B cell (primary cell): ENCODE data around the gene RNF152. TPM values are rescaled to one million over a fixed set of nuclear protein-coding genes. Genes with fewer than 3 reads are reported as not detected.

ENCODE experiments used
- ATAC-seq: fragments of 200-7000 bp; cut with Tn5 transposase; one replicate; pipeline ENCODE4 v1.10.0; 2021; ENCODE audit warnings: low read depth, mild to moderate bottlenecking, moderate number of reproducible peaks, moderate library complexity
- CTCF ChIA-PET: fragments of 350-600 bp; sonication (Branson Sonifier 250); formaldehyde crosslinking; loops from one replicate; lab custom pipeline; 2021; ENCODE audit warnings: antibody characterized with exemption, inconsistent platforms; lab: Charles Lee
- POLR2A ChIA-PET: fragments of 350-600 bp; sonication (Branson Sonifier 250); formaldehyde crosslinking; loops from one replicate; lab custom pipeline; 2021; ENCODE audit warnings: antibody characterized with exemption; lab: Charles Lee
- DNase-seq: peaks from one replicate; pipeline ENCODE4 v3.0.0; 2013
- H2AFZ ChIP-seq: 2 replicates; pipeline ENCODE4 v1.6.1; 2012; ENCODE audit warnings: mild to moderate bottlenecking, low read depth, low read length; ENCODE audit not compliant: insufficient read depth, poor library complexity, severe bottlenecking
- H3K27ac ChIP-seq, 2 donors: 1 replicate in 1 of 2; 2 replicates in 1 of 2; pipeline ENCODE4 v1.5.1; 2012 to 2013; ENCODE audit warnings: low read length in 2 of 2, mild to moderate bottlenecking in 2 of 2, moderate library complexity in 1 of 2
- H3K27me3 ChIP-seq, 4 experiments: fragments of 200-600 bp in 1 of 4; sonication (generic) in 1 of 4; replicated peaks in 1 of 4; 1 replicate in 2 of 4; 2 replicates in 2 of 4; pipeline versions ENCODE4 v1.6.1 to v1.7.0; 2013 to 2016; ENCODE audit warnings: low read length in 3 of 4, mild to moderate bottlenecking in 2 of 4, mixed read lengths in 1 of 4, moderate library complexity in 1 of 4; ENCODE audit not compliant: insufficient read depth in 4 of 4, control insufficient read depth in 3 of 4; ENCODE audit errors: control extremely low read depth in 1 of 4
- H3K36me3 ChIP-seq, 2 experiments: replicated peaks in 1 of 2; 1 replicate in 1 of 2; 2 replicates in 1 of 2; pipeline versions ENCODE4 v1.6.1 to v1.7.1; 2013; ENCODE audit warnings: low read length in 1 of 2; ENCODE audit not compliant: insufficient read depth in 2 of 2, control insufficient read depth in 1 of 2; ENCODE audit errors: control extremely low read depth in 1 of 2, extremely low read depth in 1 of 2
- H3K4me1 ChIP-seq, 2 donors: fragments of 200-600 bp in 1 of 2; sonication (generic) in 1 of 2; 1 replicate in 1 of 2; 2 replicates in 1 of 2; pipeline versions ENCODE4 v1.5.1 to v1.6.1; 2013 to 2017; ENCODE audit warnings: low read length in 2 of 2; ENCODE audit not compliant: control insufficient read depth in 2 of 2, insufficient read depth in 2 of 2
- H3K4me2 ChIP-seq: replicated peaks from 2 replicates; pipeline ENCODE3; 2012; ENCODE audit warnings: mild to moderate bottlenecking, low read depth, low read length; ENCODE audit not compliant: poor library complexity, severe bottlenecking
- H3K4me3 ChIP-seq, 5 experiments: fragments of 200-600 bp in 1 of 5; sonication (generic) in 1 of 5; 1 replicate in 3 of 5; 2 replicates in 2 of 5; pipeline versions ENCODE4 v1.5.1 to v1.7.0; 2011 to 2016; ENCODE audit warnings: low read length in 4 of 5, mild to moderate bottlenecking in 4 of 5, low read depth in 2 of 5, control low read depth in 1 of 5, moderate library complexity in 1 of 5; ENCODE audit not compliant: insufficient read depth in 1 of 5; ENCODE audit errors: control extremely low read depth in 1 of 5, extremely low read depth in 1 of 5
- H3K79me2 ChIP-seq: fragments of 200-600 bp; sonication (generic); one replicate; pipeline ENCODE4 v1.6.0; 2016; ENCODE audit warnings: low read length; ENCODE audit not compliant: control insufficient read depth, insufficient read depth
- H3K9ac ChIP-seq: fragments of 200-600 bp; sonication (generic); 2 replicates; pipeline ENCODE4 v1.6.1; 2017; ENCODE audit warnings: mild to moderate bottlenecking, low read length, moderate library complexity
- H3K9me3 ChIP-seq, 3 donors: one replicate each; pipeline versions ENCODE4 v1.6.1 to v1.7.1; 2013; ENCODE audit warnings: low read length in 2 of 3; ENCODE audit not compliant: control insufficient read depth in 2 of 3, insufficient read depth in 1 of 3; ENCODE audit errors: control extremely low read depth in 1 of 3
- H4K20me1 ChIP-seq: 2 replicates; pipeline ENCODE4 v1.6.0; 2012; ENCODE audit warnings: mild to moderate bottlenecking, low read length; ENCODE audit not compliant: insufficient read depth, control insufficient read depth, poor library complexity, severe bottlenecking
- H3K27ac Mint-ChIP-seq: one replicate; pipeline ENCODE4 v1.8.0; 2021; ENCODE audit warnings: mixed read lengths
- H3K27me3 Mint-ChIP-seq: one replicate; pipeline ENCODE4 v1.8.0; 2021; ENCODE audit warnings: mixed read lengths
- H3K4me1 Mint-ChIP-seq: one replicate; pipeline ENCODE4 v1.8.0; 2021; ENCODE audit warnings: mixed read lengths
- H3K4me3 Mint-ChIP-seq: one replicate; pipeline ENCODE4 v1.8.0; 2021; ENCODE audit warnings: mixed read lengths
- H3K9me3 Mint-ChIP-seq: one replicate; pipeline ENCODE4 v1.8.0; 2022; ENCODE audit warnings: mixed read lengths; ENCODE audit not compliant: insufficient read depth
- CTCF ChIP-seq: fragments of 200-600 bp; IDR thresholded peaks from one replicate; pipeline ENCODE4 v1.8.0; 2022; ENCODE audit warnings: antibody characterized with exemption, mild to moderate bottlenecking
- EZH2 ChIP-seq: IDR thresholded peaks from 2 replicates; pipeline ENCODE4 v1.6.1; 2012; ENCODE audit warnings: borderline replicate concordance, low read depth, mild to moderate bottlenecking, moderate library complexity, low read length; ENCODE audit not compliant: insufficient read depth, poor library complexity, severe bottlenecking
- WGBS: methylation state at CpG from one replicate; pipeline ENCODE4 v1.1.5; 2013; ENCODE audit warnings: missing lambda C conversion rate; ENCODE audit not compliant: insufficient coverage; 5-methylcytosine and 5-hydroxymethylcytosine counted together
- intact Hi-C: fragments of 100-400 bp; cut with micrococcal nuclease; formaldehyde crosslinking; loops from one replicate; pipeline ENCODE4 v1.10.0; 2022
- polyA plus RNA-seq: library from polyadenylated mRNA; depleted of rRNA; stranded (reverse); fragments of >200 nt; gene quantifications from 2 replicates; pipeline ENCODE4 v1.2.3, GENCODE V29; 2012
- total RNA-seq, 2 donors: library from RNA; stranded (reverse); fragments of 120-200 nt in 1 of 2; gene quantifications; 1 replicate in 1 of 2; 2 replicates in 1 of 2; pipeline versions ENCODE4 v1.2.3 to v1.2.4, GENCODE V29; 2013 to 2022

RNF152 gene
- total and polyA plus RNA-seq, 2 donors (not counting 1 experiment from before 2014, with no cell fraction given) = 0.49 TPM; not detected in 1

GRCh38 chr18:61851279-61851678 lies 41.5 kb downstream of the RNF152 start:
- WGBS = no CpG with 5 or more reads among the region's 3 CpGs
- Histone ChIP-seq H3K4me2 (no peak overlapping the region), H3K36me3 (no peaks in the 10 kb centered on the region), H4K20me1 (no peaks in the 10 kb centered on the region), H3K27ac (no peak overlapping the region), H3K4me1 (no peaks in the 10 kb centered on the region), H3K79me2 (no peaks in the 10 kb centered on the region), H3K27me3 (no peaks in the 10 kb centered on the region), H3K4me3 (no peak overlapping the region), H3K9me3 (no peaks in the 10 kb centered on the region), H3K9ac (no peak overlapping the region), H2AFZ (no peak overlapping the region)
- CTCF ChIA-PET = no interaction called here
- DNase-seq (no peak), ATAC-seq (no peak)
- no peak overlapping the region for H3K27ac Mint-ChIP-seq
- POLR2A ChIA-PET = no interaction called here
- no peaks in the 10 kb centered on the region for H3K4me1 Mint-ChIP-seq
- no peak overlapping the region for H3K4me3 Mint-ChIP-seq
- H3K27me3 Mint-ChIP-seq = peaks cover 5% of the 10 kb centered on the region
- TF ChIP-seq EZH2 (no peak), CTCF (no peak)
- no peaks in the 10 kb centered on the region for H3K9me3 Mint-ChIP-seq
- intact Hi-C loops = no loop called here

GRCh38 chr18:61850756-61851155 lies 42.1 kb downstream of the RNF152 start:
- Mint-ChIP-seq H3K4me3 (no peak overlapping the region), H3K4me1 (no peaks in the 10 kb centered on the region), H3K27ac (no peak overlapping the region), H3K27me3 (peaks cover 5% of the 10 kb centered on the region), H3K9me3 (no peaks in the 10 kb centered on the region)
- Histone ChIP-seq H3K4me1 (no peaks in the 10 kb centered on the region), H3K9ac (no peak overlapping the region), H3K4me2 (no peak overlapping the region), H3K79me2 (no peaks in the 10 kb centered on the region), H2AFZ (no peak overlapping the region), H3K36me3 (no peaks in the 10 kb centered on the region), H4K20me1 (no peaks in the 10 kb centered on the region), H3K27me3 (no peaks in the 10 kb centered on the region), H3K9me3 (no peaks in the 10 kb centered on the region), H3K27ac (no peak overlapping the region), H3K4me3 (no peak overlapping the region)
- ChIA-PET CTCF (no interaction called here), POLR2A (no interaction called here)
- DNase-seq (no peak), ATAC-seq (no peak)
- intact Hi-C loops = no loop called here
- no peak for TF ChIP-seq EZH2
- no peak for TF ChIP-seq CTCF
- 87% methylated on average over 3 of the region's 3 CpGs for WGBS
